Measurements from ENCODE around the gene CD74. TPM values are rescaled to one million over a fixed set of nuclear protein-coding genes. Genes with fewer than 3 reads are reported as not detected.

The CD74 gene
- total and polyA plus RNA-seq, 2 of the 13 experiments (the other 11 are each of a cell fraction or from before 2014, with no cell fraction given), result 34.1 to 84.4 TPM

GRCh38 chr5:150412319-150413175, at the start of gene CD74 (continued):
- TF ChIP-seq ZNF598 (CRISPR knock-in tag; IDR thresholded peaks at IDR 0.05; ENCODE audit: borderline replicate concordance) (no peak), BHLHE40 (IDR thresholded peaks at IDR 0.05; ENCODE audit: low read length) (peak; percentile 33; the same call in 1 of the 2 replicates), THAP11 (CRISPR knock-in tag; IDR thresholded peaks at IDR 0.05) (0 out of 2 replicates have a peak, but pooled peaks have one; percentile 36), SRSF1 (optimal IDR thresholded peaks at IDR 0.05; ENCODE audit: low read depth, low read length) (peak; percentile 94), TCF7 (IDR thresholded peaks at IDR 0.05; ENCODE audit: low read depth) (peak; percentile 76), SRY (CRISPR knock-in tag; IDR thresholded peaks at IDR 0.05) (no peak; the same call in none of the 2 replicates), ZFYVE20 (CRISPR knock-in tag; IDR thresholded peaks at IDR 0.05; ENCODE audit: borderline replicate concordance, low read depth) (no peak), ZMYM4 (CRISPR knock-in tag; IDR thresholded peaks at IDR 0.05) (peak; percentile 74), ZNF230 (CRISPR knock-in tag; IDR thresholded peaks at IDR 0.05) (0 out of 2 replicates have a peak, but pooled peaks have one; percentile 24), AGO2 (optimal IDR thresholded peaks at IDR 0.05; ENCODE audit: low read depth, low read length) (no peak), NR2F2 (IDR thresholded peaks at IDR 0.05; ENCODE audit: borderline replicate concordance, low read depth) (no peak), PLRG1 (conservative IDR thresholded peaks at IDR 0.05) (no peak), SRF (IDR thresholded peaks at IDR 0.05; ENCODE audit: low read depth, low read length) (0 out of 2 replicates have a peak, but pooled peaks have one; percentile 20), ZNF850 (CRISPR knock-in tag; conservative IDR thresholded peaks at IDR 0.05) (no peak), MAFF (IDR thresholded peaks at IDR 0.05; ENCODE audit: low read depth, low read length) (no peak), HNF1B (CRISPR knock-in tag; IDR thresholded peaks at IDR 0.05) (0 out of 2 replicates have a peak, but pooled peaks have one; percentile 59), ZNF337 (CRISPR knock-in tag; IDR thresholded peaks at IDR 0.05; ENCODE audit: borderline replicate concordance, low read depth) (peak; percentile 61; the same call in 1 of the 2 replicates), FIP1L1 (IDR thresholded peaks at IDR 0.05; ENCODE audit: borderline replicate concordance, insufficient read depth, low read depth, low read length) (no peak), BCLAF1 (IDR thresholded peaks at IDR 0.05) (no peak), ZNF557 (CRISPR knock-in tag; IDR thresholded peaks at IDR 0.05) (no peak), CSRNP1 (CRISPR knock-in tag; IDR thresholded peaks at IDR 0.05) (peak; percentile 27; the same call in 1 of the 2 replicates), ZBTB21 (CRISPR knock-in tag; IDR thresholded peaks at IDR 0.05) (no peak), HOXD1 (CRISPR knock-in tag; IDR thresholded peaks at IDR 0.05) (no peak), ASH2L (IDR thresholded peaks at IDR 0.05; ENCODE audit: insufficient read length, low read depth, low read length) (peak; percentile 48)

All from HepG2 (cell line).